HG03469 (cell line): ENCODE results near the gene HADHB.
"Not testable (repeated sequence)": the region's sequence is repeated elsewhere in the genome, so short reads cannot be mapped to it uniquely, and the experiment has no call there.

Source experiments
- ATAC-seq: cut with Tn5 transposase; IDR thresholded peaks from one replicate; pipeline ENCODE4 v1.9.1; 2021; ENCODE audit warnings: mild to moderate bottlenecking, moderate library complexity, moderate number of reproducible peaks; ENCODE audit not compliant: unreplicated experiment

HADHB gene

DNA sequence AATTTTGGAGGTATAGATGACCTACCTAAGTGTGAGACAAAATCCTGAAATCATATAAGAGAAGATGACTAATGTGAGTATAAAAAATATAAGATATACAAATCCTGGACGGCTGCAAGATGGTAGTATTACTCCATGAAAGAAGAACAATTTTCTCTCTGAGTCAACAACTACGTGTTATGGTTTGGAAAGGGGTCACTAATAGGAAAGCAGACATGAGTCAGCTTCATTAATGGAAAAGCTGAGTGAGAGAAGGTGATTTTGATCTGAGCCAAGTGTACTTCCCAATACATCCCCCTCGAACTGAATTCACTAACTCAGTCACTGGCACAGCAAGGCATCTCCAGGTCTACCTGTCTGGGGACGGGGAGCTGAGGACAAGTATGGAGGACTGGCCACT lies 81.1 kb downstream of the HADHB start:
- ATAC-seq: no peak

DNA sequence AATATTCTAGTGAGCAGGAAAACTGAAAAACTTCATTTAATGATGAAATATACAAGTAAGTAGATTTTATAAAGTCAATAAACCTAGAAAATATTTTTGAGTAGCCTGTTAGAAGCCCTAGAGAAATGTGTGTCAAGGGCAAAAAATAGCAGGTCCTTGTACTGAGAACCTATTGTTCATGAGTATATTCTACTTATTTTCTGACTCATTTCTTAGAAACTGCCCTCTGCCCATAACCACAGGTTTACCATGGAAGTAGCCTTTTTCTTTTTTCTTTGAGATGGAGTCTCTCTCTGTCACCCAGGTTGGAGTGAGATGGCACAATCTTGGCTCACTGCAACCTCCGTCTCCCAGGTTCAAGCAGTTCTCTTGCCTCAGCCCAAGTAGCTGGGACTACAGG lies 81.8 kb downstream of the HADHB start:
- ATAC-seq: no peak

GRCh38 chr2:26327291-26328272 lies 82.8 kb downstream of the HADHB start:
- no peak for ATAC-seq

DNA sequence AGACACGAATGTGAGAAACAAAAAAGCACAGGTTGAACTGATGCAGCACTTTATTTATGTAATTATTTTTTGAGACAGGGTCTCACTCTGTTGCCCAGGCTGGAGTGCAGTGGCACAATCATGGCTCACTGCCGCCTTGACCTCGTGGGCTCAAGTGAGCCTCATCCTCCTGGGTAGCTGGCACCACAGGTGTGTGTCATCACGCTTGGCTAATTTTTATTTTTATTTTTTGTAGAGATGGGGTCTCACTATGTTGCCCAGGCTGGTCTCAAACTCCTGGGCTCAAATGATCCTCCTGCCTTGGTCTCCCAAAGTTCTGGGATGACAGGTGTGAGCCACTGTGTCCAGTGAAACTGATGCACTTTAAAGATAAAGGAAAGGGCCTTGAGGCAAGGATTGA lies 84.3 kb downstream of the HADHB start:
- not testable (repeated sequence) for ATAC-seq

GRCh38 chr2:26330114-26330549 lies 85.4 kb downstream of the HADHB start:
- ATAC-seq: no peak

DNA sequence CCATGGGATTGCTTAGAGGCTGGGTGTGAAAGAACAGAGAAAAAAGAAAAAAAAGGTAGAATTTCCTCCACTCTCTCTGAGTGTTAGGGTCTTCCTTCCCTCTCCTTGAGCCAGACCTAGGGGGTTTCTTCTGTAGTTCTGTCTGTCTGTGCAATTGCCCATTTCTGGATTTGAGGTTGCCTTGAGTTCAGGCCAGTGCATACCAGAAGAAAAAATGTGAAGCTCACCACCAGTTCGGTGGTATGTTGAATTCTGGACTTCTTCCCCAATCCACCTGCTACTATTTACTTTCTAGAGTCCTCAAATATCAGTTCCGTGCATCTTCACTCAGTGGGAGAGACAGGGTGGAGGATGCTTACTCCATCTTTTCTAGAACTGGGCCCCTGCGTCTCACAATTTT lies 85.9 kb downstream of the HADHB start:
- no peak for ATAC-seq

DNA sequence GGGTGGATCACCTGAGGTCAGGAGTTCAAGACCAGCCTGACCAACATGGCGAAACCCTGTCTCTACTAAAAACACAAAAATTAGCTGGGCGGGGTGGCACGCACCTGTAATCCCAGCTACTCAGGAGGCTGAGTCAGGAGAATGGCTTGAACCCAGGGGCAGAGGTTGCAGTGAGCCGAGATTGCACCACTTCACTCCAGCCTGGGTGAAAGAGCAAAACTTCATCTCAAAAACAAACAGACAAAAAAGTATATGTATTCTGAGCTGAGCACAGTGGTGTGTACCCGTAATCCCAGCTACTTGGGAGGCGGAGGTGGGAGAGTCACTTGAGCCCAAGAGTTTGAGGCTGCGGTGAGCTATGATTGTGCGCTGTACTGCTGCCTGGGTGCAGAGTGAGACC lies 86.6 kb downstream of the HADHB start:
- ATAC-seq: not testable (repeated sequence)

- no peak for ATAC-seq
Measured at GRCh38 chr2:26333293-26333692, 88.6 kb downstream of the HADHB start.

- no peak for ATAC-seq
Measured at GRCh38 chr2:26335231-26335630, 90.5 kb downstream of the HADHB start.

GRCh38 chr2:26336719-26337118 lies 92.0 kb downstream of the HADHB start:
- ATAC-seq: no peak

- no peak for ATAC-seq
Measured at GRCh38 chr2:26337298-26337697, 92.6 kb downstream of the HADHB start.
